ENCODE results near the gene TMEM108. TPM values are rescaled to one million over a fixed set of nuclear protein-coding genes. Genes with fewer than 3 reads are reported as not detected.

The TMEM108 gene
- total RNA-seq, 4 donors from 2014 or later = 0.70 to 4.0 (median 1.4) TPM

DNA sequence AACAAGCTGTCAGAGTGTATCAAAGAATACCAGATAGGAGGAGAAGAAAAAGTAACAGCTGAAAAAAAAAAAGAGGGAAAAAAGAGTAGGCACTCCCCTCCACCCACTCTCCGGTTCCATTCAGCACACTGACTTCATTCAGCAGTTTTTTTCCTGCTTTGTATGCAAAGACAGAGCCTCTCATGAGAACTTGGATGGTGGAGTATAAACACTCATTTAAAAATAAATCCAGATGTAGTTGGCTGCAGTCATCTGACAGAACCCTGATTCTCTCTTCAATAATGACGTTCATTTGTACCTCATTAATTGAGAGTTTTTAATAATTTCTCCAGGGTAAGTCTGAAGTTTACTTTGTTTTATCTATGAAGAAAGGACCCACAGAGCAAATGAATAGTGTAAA lies 81.0 kb downstream of the TMEM108 start:
- TF ChIP-seq, protein P1, sequence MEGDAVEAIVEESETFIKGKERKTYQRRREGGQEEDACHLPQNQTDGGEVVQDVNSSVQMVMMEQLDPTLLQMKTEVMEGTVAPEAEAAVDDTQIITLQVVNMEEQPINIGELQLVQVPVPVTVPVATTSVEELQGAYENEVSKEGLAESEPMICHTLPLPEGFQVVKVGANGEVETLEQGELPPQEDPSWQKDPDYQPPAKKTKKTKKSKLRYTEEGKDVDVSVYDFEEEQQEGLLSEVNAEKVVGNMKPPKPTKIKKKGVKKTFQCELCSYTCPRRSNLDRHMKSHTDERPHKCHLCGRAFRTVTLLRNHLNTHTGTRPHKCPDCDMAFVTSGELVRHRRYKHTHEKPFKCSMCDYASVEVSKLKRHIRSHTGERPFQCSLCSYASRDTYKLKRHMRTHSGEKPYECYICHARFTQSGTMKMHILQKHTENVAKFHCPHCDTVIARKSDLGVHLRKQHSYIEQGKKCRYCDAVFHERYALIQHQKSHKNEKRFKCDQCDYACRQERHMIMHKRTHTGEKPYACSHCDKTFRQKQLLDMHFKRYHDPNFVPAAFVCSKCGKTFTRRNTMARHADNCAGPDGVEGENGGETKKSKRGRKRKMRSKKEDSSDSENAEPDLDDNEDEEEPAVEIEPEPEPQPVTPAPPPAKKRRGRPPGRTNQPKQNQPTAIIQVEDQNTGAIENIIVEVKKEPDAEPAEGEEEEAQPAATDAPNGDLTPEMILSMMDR (IDR thresholded peaks at IDR 0.05) = no peak
- TF ChIP-seq POLR2AphosphoS5 (IDR thresholded peaks at IDR 0.05) = no peak
- no peak for TF ChIP-seq POLR2A (IDR thresholded peaks at IDR 0.05)
- no peak for TF ChIP-seq EP300 (IDR thresholded peaks at IDR 0.05)
- DNase-seq (ENCODE audit: low spot score in 2 of 2) = no peak

DNA sequence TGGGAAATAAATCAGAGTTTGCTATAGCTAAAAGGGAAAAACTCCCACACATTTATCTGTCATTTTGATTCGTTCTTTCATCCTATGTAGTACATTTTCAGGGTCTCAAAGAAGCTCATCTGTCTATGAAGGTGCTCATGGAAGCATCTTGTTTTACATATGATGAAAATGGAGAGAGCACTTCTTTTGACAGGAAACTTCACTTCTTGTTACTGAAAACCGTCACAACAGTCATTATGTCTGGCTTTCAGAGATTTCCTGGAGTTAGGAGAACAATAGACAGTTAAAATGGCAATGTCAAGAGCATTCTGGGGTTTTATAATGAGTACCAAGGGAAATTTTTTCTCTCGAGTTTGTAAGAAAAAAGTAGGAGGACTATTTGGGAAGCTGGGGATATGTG lies 83.3 kb downstream of the TMEM108 start:
- 67% methylated on average over 3 of the region's 3 CpGs for WGBS
- TF ChIP-seq POLR2A (IDR thresholded peaks at IDR 0.05) (no peak), POLR2AphosphoS5 (IDR thresholded peaks at IDR 0.05) (no peak), EP300 (IDR thresholded peaks at IDR 0.05) (no peak)
- TF ChIP-seq, protein P1 (IDR thresholded peaks at IDR 0.05) = no peak
- H3K9me3 ChIP-seq = no peaks in the 10 kb centered on the region
- no peaks in the 10 kb centered on the region for H3K27me3 ChIP-seq
- H3K4me3 ChIP-seq = no peak overlapping the region
- H3K27ac ChIP-seq = no peak overlapping the region
- no peak for DNase-seq (ENCODE audit: low spot score in 2 of 2)
- no peaks in the 10 kb centered on the region for H3K36me3 ChIP-seq
- H3K4me1 ChIP-seq = no peaks in the 10 kb centered on the region

More for the DNA sequence above, 81.0 kb downstream of the TMEM108 start:
- no peak overlapping the region for H3K4me3 ChIP-seq
- no peaks in the 10 kb centered on the region for H3K27me3 ChIP-seq
- no peaks in the 10 kb centered on the region for H3K36me3 ChIP-seq
- WGBS = 59% methylated on average over 2 of the region's 2 CpGs
- H3K4me1 ChIP-seq = no peaks in the 10 kb centered on the region
- H3K27ac ChIP-seq = no peak overlapping the region
- H3K9me3 ChIP-seq = no peaks in the 10 kb centered on the region

DNA sequence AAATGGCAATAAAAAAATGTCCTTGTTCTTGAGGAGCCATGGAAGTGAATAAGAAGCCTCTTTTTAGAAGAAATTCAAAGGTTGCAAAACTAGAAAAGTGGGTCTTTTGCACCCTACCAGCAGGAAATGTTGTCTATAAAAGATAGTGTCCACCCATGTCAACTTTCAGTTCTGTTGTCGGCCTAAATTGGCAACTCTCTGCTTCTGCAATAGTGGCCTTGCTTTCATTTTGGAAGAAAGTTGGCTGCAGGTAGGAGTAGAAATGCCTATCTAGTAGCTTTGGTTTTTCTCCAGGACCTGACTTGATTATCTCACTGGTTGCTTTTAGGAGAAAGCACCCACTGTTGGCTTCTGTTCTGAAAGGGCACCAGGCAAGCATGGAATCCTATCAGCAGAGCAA lies 85.4 kb downstream of the TMEM108 start:
- 86% methylated on average over 1 of the region's 1 CpG for WGBS
- no peak for DNase-seq (ENCODE audit: low spot score in 2 of 2)
- Histone ChIP-seq H3K4me1 (no peaks in the 10 kb centered on the region), H3K27ac (no peak overlapping the region), H3K4me3 (no peak overlapping the region), H3K27me3 (no peaks in the 10 kb centered on the region), H3K9me3 (no peaks in the 10 kb centered on the region), H3K36me3 (no peaks in the 10 kb centered on the region)
- no peak for TF ChIP-seq POLR2AphosphoS5 (IDR thresholded peaks at IDR 0.05)
- TF ChIP-seq EP300 (IDR thresholded peaks at IDR 0.05) = no peak
- TF ChIP-seq POLR2A (IDR thresholded peaks at IDR 0.05) = no peak
- TF ChIP-seq, protein P1 (IDR thresholded peaks at IDR 0.05) = no peak

DNA sequence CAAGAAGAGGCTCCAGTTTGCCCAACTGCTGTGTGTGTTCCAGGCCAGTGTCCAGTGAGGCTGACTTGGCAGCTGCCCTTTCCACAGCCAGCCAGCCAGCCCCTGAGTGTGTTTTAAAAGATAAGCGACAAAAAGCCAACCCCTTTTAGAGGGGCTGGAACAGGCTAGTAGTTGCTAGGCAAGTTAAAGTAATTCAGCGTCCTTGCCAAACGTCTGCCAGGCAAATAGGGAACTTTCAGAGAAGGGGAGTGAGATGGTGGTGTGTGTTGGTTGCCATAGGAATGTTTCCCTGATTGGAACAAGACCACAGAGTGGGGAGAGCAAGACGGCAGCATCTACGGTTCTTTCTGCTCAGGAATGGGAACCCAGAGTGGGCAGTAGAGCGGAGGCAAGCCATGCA lies 86.3 kb downstream of the TMEM108 start:
- no peaks in the 10 kb centered on the region for H3K27me3 ChIP-seq
- no peak overlapping the region for H3K4me3 ChIP-seq
- TF ChIP-seq POLR2A (IDR thresholded peaks at IDR 0.05) = no peak
- TF ChIP-seq, protein P1 (IDR thresholded peaks at IDR 0.05) = no peak
- TF ChIP-seq POLR2AphosphoS5 (IDR thresholded peaks at IDR 0.05) = no peak
- TF ChIP-seq EP300 (IDR thresholded peaks at IDR 0.05) = no peak
- H3K36me3 ChIP-seq = no peaks in the 10 kb centered on the region
- no peak overlapping the region for H3K27ac ChIP-seq
- no peak for DNase-seq (ENCODE audit: low spot score in 2 of 2)
- no peaks in the 10 kb centered on the region for H3K9me3 ChIP-seq
- H3K4me1 ChIP-seq = no peaks in the 10 kb centered on the region
- WGBS = 32% methylated on average over 6 of the region's 6 CpGs

DNA sequence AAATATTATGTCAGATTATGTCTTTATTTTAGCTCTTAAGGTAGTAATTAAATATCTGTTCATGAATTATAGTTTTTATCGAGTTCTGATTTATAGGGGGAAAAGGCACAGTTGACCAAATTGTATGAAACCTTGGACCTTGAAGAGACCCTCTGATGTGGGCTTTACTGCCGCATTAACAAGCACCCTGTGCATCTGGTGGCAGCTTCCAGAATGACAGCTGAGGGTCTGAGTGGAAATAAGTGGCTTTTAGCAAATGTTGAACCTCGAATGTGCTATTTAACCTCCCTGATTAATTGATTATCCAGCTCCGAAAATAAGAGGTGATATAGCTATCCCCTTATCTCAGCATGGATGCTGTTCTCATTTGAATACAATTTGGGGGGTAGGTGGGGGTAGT lies 87.0 kb downstream of the TMEM108 start:
- no peak for DNase-seq (ENCODE audit: low spot score in 2 of 2)
- WGBS = 84% methylated on average over 4 of the region's 4 CpGs
- TF ChIP-seq POLR2AphosphoS5 (IDR thresholded peaks at IDR 0.05) (no peak), POLR2A (IDR thresholded peaks at IDR 0.05) (no peak), EP300 (IDR thresholded peaks at IDR 0.05) (no peak)
- TF ChIP-seq, protein P1 (IDR thresholded peaks at IDR 0.05) = no peak
- H3K27ac ChIP-seq = no peak overlapping the region
- no peaks in the 10 kb centered on the region for H3K27me3 ChIP-seq
- no peaks in the 10 kb centered on the region for H3K36me3 ChIP-seq
- no peaks in the 10 kb centered on the region for H3K4me1 ChIP-seq
- H3K4me3 ChIP-seq = no peak overlapping the region
- no peaks in the 10 kb centered on the region for H3K9me3 ChIP-seq

All from suprapubic skin (tissue), 4 donors.